Mucosa of descending colon (tissue), 3 donors: ENCODE measurements around the gene FHAD1. TPM values are rescaled to one million over a fixed set of nuclear protein-coding genes. Genes with fewer than 3 reads are reported as not detected.

Experiments used
- ATAC-seq: fragments of 200-7000 bp; cut with Tn5 transposase; one replicate; pipeline ENCODE4 v1.9.1; 2020; ENCODE audit warnings: mild to moderate bottlenecking, moderate library complexity
- DNase-seq, 3 donors: peaks; one replicate each; pipeline ENCODE4 v3.0.0-alpha.2; 2020
- H3K36me3 ChIP-seq: fragments of 200-600 bp; one replicate; pipeline ENCODE4 v1.8.0; 2021; ENCODE audit warnings: low read depth, mild to moderate bottlenecking
- H3K4me1 ChIP-seq: fragments of 200-600 bp; one replicate; pipeline ENCODE4 v1.8.0; 2021; ENCODE audit warnings: low read depth, mild to moderate bottlenecking
- H3K4me3 ChIP-seq: fragments of 200-600 bp; one replicate; pipeline ENCODE4 v1.8.0; 2021; ENCODE audit warnings: mild to moderate bottlenecking
- H3K9me3 ChIP-seq: fragments of 200-600 bp; one replicate; pipeline ENCODE4 v1.8.0; 2021; ENCODE audit warnings: mild to moderate bottlenecking
- CTCF ChIP-seq: fragments of 200-600 bp; IDR thresholded peaks from one replicate; pipeline ENCODE4 v1.8.0; 2022; ENCODE audit warnings: antibody characterized with exemption, mild to moderate bottlenecking
- intact Hi-C, 2 donors: fragments of 100-400 bp; cut with DNase I in 1 of 2; cut with micrococcal nuclease in 1 of 2; formaldehyde crosslinking; loops; one replicate each; pipeline versions ENCODE4 v1.11.0 to v1.11.1; 2022; cut with DNase I, micrococcal nuclease
- total RNA-seq, 3 donors: library from RNA; stranded (reverse); fragmentation: NEBNext Ultra II Directional in 2 of 3; extraction: Animal tissue kit (Norgen Biotek cat#: 25700) in 2 of 3; gene quantifications; one replicate each; pipeline versions ENCODE4 v1.2.1 to v1.2.4, GENCODE V29; 2021 to 2023
- donor health status: DM: no; HTN: no; CAD: no; lungs with moderate emphysema.
- donor health status: DM: no; HTN: no; CAD: no.
- donor health status: DM: no; HTN: yes; CAD: no.

FHAD1 gene
- total RNA-seq, 3 donors from 2014 or later: 0.89 to 1.9 (median 0.99) TPM

GRCh38 chr1:15276691-15277446, 29.8 kb downstream of the FHAD1 start:
- intact Hi-C loops: no loop called here
- no peak for DNase-seq
- TF ChIP-seq CTCF: no peak
- Histone ChIP-seq H3K4me1 (peaks cover 9% of the 10 kb centered on the region), H3K4me3 (no peak overlapping the region), H3K9me3 (no peaks in the 10 kb centered on the region), H3K36me3 (no peaks in the 10 kb centered on the region)
- ATAC-seq: peak; percentile 53

GRCh38 chr1:15277447-15277838, 30.4 kb downstream of the FHAD1 start:
- DNase-seq (no peak), ATAC-seq (no peak)
- Histone ChIP-seq H3K4me1 (peaks cover 9% of the 10 kb centered on the region), H3K36me3 (no peaks in the 10 kb centered on the region), H3K4me3 (no peak overlapping the region), H3K9me3 (no peaks in the 10 kb centered on the region)
- TF ChIP-seq CTCF: no peak
- intact Hi-C loops: no loop called here

- Histone ChIP-seq H3K9me3 (no peaks in the 10 kb centered on the region), H3K36me3 (no peaks in the 10 kb centered on the region), H3K4me1 (peaks cover 12% of the 10 kb centered on the region), H3K4me3 (no peak overlapping the region)
- TF ChIP-seq CTCF: no peak
- no peak for DNase-seq
- intact Hi-C loops: no loop called here
- ATAC-seq: no peak
These were observed 30.9 kb downstream of the FHAD1 start for GRCh38 chr1:15277933-15278332.

- Histone ChIP-seq H3K9me3 (no peaks in the 10 kb centered on the region), H3K4me3 (no peak overlapping the region), H3K36me3 (no peaks in the 10 kb centered on the region), H3K4me1 (peaks cover 21% of the 10 kb centered on the region)
- intact Hi-C loops: loop anchor here in 1 of 2 donors (10.0 kb wide), 1 partner anchor 145 kb away; no protein-coding TSS in a partner anchor
- DNase-seq: no peak
- ATAC-seq: no peak
- no peak for TF ChIP-seq CTCF
These were observed 32.7 kb downstream of the FHAD1 start for GRCh38 chr1:15279576-15280230.

- no peak for TF ChIP-seq CTCF
- Histone ChIP-seq H3K9me3 (no peaks in the 10 kb centered on the region), H3K4me1 (peaks cover 22% of the 10 kb centered on the region), H3K36me3 (no peaks in the 10 kb centered on the region), H3K4me3 (no peak overlapping the region)
- intact Hi-C loops: loop anchor here in 1 of 2 donors (10.0 kb wide), 1 partner anchor 146 kb away; no protein-coding TSS in a partner anchor
- ATAC-seq (no peak), DNase-seq (no peak)
These were observed 33.4 kb downstream of the FHAD1 start for GRCh38 chr1:15280416-15280815.
